GM18907 (cell line): ENCODE results near the gene ZNF737.
"Not testable (repeated sequence)": the region's sequence is repeated elsewhere in the genome, so short reads cannot be mapped to it uniquely, and the experiment has no call there.

Experiments
- ATAC-seq: cut with Tn5 transposase; IDR thresholded peaks from one replicate; pipeline ENCODE4 v1.9.1; 2021; ENCODE audit warnings: mild to moderate bottlenecking, moderate library complexity; ENCODE audit not compliant: unreplicated experiment

Gene ZNF737

DNA sequence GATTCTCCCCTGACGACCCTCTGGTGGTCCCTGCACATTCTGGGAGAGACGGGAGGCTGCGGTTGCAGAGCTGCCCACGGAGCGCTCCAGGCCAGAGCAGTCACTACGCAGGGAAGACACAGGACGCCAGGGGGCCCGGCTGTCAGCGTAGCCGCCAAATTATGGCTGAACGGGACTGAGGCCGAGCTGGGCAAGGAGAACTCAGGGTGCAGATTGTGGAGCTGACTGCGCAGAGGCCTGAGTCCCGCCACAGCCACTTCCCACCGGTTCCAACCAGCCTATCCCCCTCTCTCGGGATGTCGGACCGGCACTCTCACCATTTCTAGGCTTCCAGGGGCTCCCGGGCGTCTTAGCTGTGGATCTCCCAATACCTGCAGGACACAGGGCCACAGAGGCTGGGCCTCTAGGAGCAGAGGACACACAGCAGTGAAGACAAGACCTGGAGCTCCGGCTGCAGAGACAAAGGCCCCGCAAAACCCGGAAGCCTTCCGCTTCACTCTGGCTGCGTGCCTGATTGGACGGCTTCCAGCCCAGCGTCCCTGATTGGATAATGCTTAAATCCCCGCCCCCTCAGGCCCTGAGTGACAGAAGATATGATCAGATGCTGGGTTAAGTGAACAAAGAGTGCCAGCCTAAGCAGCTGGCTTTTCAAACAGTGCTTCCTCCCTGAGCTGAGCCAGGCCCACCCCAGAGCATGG is at the start of gene ZNF737:
Gene ZNF737, minus strand, starts transcription at position 461 of the 698 bp plus-strand sequence. Its CDS starts 141 bp downstream, at position 320.
- peak; percentile 93 for ATAC-seq

DNA sequence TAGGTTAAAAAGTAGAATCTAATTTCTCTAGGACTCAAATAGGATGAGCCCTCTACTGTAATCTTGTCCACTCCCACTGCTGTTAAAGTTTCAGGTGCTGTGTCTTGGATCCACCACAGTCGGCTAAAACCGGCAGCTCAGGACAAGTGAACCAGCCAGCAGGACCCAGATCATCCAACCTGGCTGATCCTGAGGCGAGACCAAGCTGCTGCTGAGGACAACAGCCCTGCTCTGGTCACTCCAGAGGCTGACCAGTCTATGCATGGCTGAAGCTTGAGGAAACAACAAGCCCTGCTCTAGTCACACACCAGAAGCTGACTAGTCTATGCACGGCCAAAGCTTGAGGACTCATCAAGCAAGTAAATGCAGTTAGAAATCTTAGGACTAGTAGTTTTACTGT is 49.4 kb upstream of the ZNF737 start:
- ATAC-seq, result not testable (repeated sequence)

DNA sequence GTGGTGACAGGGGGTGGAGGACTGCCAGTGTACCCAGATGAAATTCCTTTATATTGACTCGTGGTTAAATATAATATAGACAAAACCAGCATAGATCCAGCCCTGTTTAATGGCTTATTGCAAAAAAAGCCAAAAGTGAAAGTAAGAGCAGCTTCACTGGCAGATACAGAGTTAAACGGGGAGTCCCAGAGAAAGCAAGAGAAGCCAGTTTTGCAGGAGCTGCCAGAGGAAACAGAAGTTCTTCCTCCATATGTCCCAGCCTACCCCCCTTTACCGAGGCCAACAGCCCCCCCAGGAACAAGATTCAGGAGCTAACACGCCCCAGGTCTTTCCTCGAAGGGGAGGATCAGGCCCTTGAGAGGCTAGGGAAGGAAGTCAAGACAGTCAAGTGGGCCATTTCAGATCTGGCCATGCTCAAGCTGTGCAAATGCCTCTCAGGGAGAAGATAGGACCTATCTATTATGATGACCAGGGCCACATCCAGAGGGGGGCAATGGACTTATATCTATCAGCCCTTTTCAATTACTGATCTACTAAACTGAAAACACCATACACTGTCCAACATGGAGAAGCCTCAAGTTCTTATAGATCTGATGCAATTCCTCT is 47.2 kb upstream of the ZNF737 start:
- ATAC-seq, result no peak

DNA sequence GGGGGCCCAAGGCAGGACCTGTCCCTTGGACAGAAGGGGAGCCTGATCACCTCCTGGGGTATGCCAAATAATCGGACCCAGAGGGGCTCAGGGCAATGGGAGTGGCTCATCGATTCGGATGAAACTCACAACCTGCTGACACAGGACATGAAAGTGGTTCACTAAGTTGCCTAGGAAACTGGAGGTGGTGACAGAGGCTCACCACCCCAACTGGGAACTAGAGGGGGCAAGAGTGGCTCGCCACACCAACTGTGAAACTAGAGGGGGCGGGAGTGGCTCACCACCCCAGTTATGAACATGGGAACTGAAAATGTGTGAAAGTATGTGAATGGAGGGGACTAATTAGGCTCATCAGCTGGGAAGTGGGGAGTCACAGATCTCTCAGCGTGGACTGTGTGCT is 46.3 kb upstream of the ZNF737 start:
- no peak for ATAC-seq

DNA sequence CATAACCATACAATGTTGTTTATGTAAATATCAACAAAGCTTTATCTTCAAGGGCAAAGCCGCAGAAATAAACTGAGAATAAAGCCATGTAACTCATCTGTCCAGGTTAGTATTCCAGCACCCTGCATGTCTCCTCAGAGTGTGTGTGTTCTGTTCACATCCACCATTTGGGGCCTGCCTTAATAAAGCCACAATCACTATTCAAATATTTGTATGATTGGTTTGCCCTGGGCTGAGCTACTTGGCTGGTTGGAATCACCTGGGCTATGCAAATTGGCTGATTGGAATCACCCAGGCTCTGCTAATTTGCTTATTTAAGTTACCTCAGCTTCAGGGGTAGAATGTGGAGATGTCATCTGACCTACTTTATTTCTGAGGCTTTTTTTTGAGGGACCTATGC is 42.4 kb upstream of the ZNF737 start:
- ATAC-seq, result no peak

DNA sequence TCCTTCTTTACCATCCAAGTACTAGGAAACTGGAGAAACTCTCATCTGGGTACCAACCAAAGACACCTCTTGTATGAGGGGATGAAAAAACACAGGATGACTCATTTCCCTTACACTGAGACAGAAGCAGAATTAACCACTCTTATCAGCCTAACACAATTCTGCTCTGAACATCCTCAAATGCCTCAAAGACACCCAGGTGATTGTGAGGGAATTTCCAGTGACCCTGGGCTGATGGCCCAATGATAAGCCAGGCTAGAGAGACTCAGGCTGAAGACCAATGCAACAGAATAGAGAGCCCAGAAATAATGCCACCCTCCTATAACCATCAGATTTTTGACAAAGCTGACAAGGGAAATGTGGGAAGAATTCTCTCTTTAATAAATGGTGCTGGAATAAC is 7.0 kb downstream of the ZNF737 start:
- no peak for ATAC-seq

DNA sequence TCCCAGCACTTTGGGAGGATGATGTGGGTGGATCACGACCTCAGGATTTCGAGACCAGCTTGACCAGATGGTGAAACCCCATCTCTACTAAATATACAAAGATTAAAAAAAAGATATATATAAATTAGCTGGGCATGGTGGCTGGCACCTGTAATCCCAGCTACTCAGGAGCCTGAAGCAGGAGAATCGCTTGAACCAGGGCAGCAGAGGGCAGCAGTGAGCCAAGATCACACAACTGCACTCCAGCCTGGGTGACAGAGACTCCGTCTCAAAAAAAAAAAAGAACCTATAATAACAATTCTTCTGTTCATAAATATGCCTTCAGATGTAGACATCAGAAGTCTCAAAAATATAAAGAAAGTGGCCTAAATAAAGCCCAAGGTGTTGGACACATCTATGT is 7.6 kb downstream of the ZNF737 start:
- no peak for ATAC-seq

DNA sequence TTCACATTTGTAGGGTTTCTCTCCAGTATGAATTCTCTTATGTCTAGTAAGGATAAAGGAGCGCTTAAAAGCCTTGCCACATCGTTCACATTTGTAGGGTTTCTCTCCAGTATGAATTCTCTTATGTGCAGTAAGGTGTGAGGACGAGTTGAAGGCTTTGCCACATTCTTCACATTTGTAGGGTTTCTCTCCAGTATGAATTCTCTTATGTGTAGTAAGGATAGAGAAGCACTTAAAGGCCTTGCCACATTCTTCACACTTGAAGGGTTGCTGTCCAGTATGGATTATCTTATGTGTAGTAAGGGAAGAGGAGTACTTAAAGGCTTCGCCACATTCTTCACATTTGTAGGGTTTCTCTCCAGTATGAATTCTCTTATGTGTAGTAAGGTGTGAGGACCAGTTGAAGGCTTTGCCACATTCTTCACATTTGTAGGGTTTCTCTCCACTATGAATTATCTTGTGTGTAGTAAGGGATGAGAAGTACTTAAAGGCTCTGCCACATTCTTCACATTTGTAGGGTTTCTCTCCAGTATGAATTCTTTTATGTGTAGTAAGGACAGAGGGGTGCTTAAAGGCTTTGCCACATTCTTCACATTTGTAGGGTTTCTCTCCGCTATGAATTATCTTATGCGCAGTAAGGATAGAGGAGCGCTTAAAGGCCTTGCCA is 20.8 kb downstream of the ZNF737 start:
- ATAC-seq, result not testable (repeated sequence)

DNA sequence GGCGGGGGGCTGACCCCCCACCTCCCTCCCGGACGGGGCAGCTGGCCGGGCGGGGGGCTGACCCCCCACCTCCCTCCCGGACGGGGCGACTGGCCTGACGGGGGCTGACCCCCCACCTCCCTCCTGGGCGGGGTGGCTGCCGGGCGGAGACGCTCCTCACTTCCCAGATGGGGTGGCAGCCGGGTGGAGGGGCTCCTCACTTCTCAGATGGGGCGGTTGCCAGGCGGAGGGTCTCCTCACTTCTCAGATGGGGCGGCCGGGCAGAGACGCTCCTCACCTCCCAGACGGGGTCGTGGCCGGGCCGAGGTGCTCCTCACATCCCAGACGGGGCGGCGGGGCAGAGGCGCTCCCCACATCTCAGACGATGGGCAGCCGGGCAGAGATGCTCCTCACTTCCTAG is 35.3 kb downstream of the ZNF737 start:
- not testable (repeated sequence) for ATAC-seq

DNA sequence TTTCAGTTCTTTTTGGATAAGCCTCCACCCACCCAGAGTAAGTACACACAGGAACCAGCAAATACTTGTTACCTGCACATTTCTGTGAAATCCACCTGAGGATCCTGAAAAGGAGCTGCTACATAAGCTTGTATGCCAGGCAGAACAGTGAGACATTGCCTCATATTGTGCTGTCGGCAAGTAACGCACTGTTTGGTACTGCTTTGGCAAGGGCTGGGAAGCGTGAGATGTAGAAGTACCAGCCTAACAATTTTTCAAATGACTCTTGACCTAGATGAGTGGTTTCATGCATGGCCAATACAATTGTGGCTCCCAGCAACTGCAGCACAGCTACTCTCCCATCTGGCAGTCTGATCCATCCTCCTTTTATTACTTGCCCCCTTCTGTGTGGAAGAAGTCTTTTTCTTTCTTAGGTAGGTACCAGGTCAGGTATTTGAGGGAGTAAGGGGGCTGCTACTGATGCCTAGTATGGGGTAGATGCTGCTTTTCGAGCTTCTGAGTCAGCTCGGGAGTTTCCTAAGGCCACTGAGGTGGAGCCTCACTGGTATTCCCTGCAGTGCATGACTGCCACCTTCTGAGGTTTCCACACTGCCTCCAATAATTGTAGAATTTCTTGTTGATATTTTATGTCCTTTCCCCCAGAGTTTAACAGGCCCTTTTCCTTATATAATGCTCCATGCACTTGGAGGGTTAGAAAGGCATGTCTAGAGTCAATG is 52.2 kb downstream of the ZNF737 start:
- no peak for ATAC-seq

DNA sequence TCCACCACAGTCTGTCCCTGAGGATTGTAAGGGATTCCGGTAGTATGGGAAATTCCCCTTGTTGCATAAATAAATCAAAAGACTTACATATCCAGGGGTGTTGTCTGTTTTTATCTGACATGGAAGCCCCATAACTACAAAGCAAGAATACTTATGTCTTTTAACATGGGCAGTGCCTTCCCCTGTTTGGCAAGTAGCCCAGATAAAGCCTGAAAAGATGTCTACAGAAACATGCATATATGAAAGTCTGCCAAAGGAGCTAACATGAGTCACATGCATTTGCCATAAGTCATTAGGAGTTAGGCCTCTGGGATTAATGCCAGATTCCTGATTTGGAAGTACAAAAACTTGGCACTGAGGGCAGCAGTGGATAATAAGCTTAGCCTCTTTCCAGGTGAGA is 62.1 kb downstream of the ZNF737 start:
- no peak for ATAC-seq
